GM19239 (cell line): Measurements from ENCODE around the gene KIAA1671.

Source experiments
- DNase-seq: peaks from one replicate; pipeline ENCODE4 v3.0.0; 2011; ENCODE audit warnings: low spot score; ENCODE audit not compliant: insufficient read length
- FAIRE-seq: peaks from 2 replicates; lab custom pipeline; 2011; peaks lifted over from hg19 to GRCh38; lab: Jason Lieb, UNC

KIAA1671 gene

GRCh38 chr22:25006354-25006753 lies 53.8 kb downstream of the KIAA1671 start:
- DNase-seq (no peak), FAIRE-seq (no peak)

DNA sequence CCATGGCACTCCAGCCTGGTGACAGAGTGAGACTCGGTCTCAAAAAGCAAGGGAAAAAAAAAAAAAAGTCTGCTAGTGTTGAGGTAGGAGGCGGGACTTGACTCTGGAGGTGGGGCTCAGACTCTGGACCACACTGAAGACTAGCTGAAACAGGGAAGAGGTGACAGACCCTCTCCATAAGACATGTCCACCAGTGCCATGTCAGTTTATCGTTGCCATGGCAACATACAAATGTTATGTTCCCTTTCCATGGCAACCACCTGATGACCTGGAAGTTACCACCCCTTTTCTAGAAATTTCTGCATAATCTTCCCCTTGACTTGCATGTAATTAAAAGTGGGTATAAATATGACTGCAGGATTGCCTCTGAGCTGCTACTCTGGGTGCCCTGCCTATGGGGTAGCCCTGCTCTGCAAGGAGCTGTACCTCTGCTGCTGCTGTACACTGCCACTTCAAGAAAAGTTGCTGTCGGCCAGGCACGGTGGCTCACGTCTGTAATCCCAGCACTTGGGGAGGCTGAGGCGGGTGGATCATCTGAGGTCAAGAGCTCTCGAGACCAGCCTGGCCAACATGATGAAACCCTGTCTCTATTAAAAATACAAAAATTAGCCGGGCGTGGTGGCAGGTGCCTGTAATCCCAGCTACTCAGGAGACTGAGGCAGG lies 55.1 kb downstream of the KIAA1671 start:
- DNase-seq (no peak), FAIRE-seq (no peak)

GRCh38 chr22:25008666-25009065 lies 56.1 kb downstream of the KIAA1671 start:
- DNase-seq, result no peak

GRCh38 chr22:25012741-25013143 lies 60.2 kb downstream of the KIAA1671 start:
- FAIRE-seq (no peak), DNase-seq (no peak)

More at GRCh38 chr22:25008666-25009065, 56.1 kb downstream of the KIAA1671 start:
- FAIRE-seq, result no peak

DNA sequence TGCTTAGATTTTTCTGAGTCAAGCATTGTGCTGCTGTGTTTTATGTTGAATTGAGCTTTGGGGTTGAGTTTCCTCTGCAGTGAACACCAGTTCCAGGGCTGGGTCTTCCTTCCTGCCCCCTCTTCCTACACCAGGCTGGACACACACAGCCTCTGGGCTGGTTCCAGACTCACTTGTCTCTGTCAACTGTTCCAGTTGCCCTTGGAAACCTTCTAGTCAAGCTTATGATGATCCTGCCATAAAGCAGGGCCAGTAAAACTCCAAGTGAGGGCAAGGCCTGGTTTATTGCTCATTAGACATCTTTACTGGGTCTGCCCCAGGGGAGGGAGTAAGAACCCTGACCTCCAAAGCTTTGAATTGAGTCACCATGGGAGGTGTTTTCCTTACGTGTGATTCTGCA lies 61.1 kb downstream of the KIAA1671 start:
- FAIRE-seq (no peak), DNase-seq (no peak)

DNA sequence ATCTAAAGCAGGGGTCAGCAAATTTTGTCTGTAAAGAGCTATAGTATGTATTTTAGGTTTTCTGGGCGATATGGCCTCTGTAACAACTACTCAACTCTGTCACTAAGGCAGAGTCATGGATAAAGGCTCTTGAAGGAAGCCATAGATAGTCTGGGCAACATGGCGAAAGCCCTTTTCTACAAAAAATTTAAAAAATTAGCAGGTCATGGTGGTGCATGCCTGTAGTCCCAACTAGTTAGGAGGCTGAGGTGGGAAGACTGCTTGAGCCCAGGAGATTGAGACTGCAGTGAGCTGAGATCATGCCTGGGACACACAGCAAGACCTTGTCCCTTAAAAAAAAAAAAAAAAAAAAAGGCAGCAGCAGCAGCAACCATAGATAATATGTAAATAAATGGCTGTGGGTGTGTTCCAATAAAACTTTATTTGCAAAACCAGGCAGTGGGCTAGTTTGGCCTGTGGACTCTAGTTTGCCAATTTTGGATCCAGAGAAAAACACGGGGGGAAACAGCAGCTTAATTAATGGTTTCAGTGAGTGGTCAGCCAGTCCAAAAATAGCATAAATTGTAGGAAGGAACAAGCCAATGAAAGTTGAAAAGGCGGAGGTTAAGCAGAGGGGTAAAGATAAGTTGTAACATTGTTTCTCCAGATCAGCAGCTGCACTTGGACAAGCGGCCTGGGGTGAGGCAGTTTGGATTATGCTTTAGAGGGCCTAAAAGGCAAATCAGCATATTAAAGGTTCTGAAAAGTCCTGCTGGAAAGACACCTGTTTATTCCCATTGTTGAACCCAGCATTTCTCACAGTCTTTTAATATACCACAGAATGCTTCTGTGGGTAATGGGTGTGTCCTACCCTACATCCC lies 62.6 kb downstream of the KIAA1671 start:
- no peak for FAIRE-seq
- DNase-seq, result no peak

DNA sequence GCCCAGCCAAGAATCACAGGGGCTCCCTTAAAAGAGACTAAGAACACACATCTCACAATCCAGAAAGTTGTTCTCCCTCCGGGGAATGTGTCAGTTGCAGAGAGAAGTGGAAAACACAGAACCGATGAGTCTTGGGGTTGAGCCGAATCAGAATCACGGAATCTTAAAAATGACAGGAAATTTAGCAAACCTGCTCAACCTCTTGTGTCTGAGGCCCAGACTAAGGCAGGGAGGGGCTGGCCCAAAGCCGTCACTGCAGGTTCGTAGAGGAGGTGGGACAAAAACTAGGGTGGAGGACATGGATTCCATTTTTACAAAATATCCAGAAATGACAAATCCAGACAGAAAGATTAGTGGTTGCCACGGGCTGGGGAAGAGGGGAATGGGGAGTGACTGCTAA lies 63.8 kb downstream of the KIAA1671 start:
- DNase-seq (no peak), FAIRE-seq (no peak)

GRCh38 chr22:25018009-25018408 lies 65.5 kb downstream of the KIAA1671 start:
- FAIRE-seq, result no peak
- no peak for DNase-seq

- FAIRE-seq (no peak), DNase-seq (no peak)
These were observed 67.1 kb downstream of the KIAA1671 start for GRCh38 chr22:25019427-25020184.

GRCh38 chr22:25021409-25021808 lies 68.9 kb downstream of the KIAA1671 start:
- no peak for FAIRE-seq
- no peak for DNase-seq

- no peak for FAIRE-seq
- DNase-seq, result no peak
These were observed 69.6 kb downstream of the KIAA1671 start for GRCh38 chr22:25021976-25022711.

- FAIRE-seq, result no peak
These were observed 71.4 kb downstream of the KIAA1671 start for GRCh38 chr22:25023879-25024278.

GRCh38 chr22:25024895-25025294 lies 72.4 kb downstream of the KIAA1671 start:
- DNase-seq (no peak), FAIRE-seq (no peak)

More at GRCh38 chr22:25023879-25024278, 71.4 kb downstream of the KIAA1671 start:
- no peak for DNase-seq

- DNase-seq (no peak), FAIRE-seq (no peak)
These were observed 73.2 kb downstream of the KIAA1671 start for GRCh38 chr22:25025491-25026400.

- DNase-seq (no peak), FAIRE-seq (no peak)
These were observed 74.8 kb downstream of the KIAA1671 start for GRCh38 chr22:25027043-25027906.

DNA sequence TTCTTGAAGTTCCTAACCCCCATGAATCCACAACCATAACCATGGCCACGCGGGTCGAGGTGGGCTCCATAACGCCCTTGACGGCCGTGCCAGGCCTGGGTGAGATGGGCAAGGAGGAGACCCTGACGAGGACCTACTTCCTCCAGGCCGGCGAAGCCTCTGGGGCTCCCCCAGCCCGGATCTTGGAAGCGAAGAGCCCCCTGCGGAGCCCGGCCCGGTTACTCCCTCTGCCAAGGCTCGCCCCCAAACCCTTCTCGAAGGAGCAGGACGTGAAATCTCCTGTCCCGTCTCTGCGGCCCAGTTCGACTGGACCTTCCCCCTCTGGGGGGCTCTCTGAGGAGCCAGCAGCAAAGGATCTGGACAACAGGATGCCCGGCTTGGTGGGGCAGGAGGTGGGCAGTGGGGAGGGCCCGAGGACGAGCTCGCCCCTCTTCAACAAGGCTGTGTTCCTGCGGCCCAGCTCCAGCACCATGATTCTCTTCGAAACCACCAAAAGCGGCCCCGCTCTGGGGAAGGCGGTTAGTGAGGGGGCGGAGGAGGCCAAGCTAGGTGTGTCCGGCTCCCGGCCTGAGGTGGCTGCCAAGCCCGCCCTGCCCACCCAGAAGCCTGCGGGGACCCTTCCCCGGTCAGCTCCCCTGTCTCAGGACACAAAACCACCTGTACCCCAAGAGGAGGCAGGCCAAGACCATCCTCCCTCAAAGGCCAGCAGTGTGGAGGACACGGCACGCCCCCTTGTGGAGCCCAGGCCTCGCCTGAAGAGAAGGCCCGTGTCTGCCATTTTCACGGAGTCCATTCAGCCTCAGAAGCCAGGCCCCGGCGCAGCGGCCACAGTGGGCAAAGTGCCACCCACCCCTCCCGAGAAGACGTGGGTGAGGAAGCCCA lies 75.7 kb downstream of the KIAA1671 start:
- no peak for FAIRE-seq
- DNase-seq, result no peak

- DNase-seq (no peak), FAIRE-seq (no peak)
These were observed 76.3 kb downstream of the KIAA1671 start for GRCh38 chr22:25028841-25029141.
